Neutrophil (primary cell): ENCODE results near the gene LYPLA2.

Source experiments
- H3K27ac ChIP-seq: fragments of 200-600 bp; sonication (generic); 2 replicates; pipeline ENCODE4 v1.5.1; 2016; ENCODE audit warnings: mild to moderate bottlenecking, moderate library complexity
- H3K27me3 ChIP-seq: fragments of 200-600 bp; sonication (generic); 2 replicates; pipeline ENCODE4 v1.6.0; 2016; ENCODE audit warnings: mild to moderate bottlenecking
- H3K36me3 ChIP-seq: fragments of 200-600 bp; sonication (generic); 2 replicates; pipeline ENCODE4 v1.5.1; 2017
- H3K4me1 ChIP-seq, 2 experiments: fragments of 200-600 bp in 1 of 2; sonication (generic) in 1 of 2; 1 replicate in 1 of 2; 2 replicates in 1 of 2; pipeline versions ENCODE4 v1.5.1 to v1.6.1; 2013 to 2016; ENCODE audit warnings: low read depth in 1 of 2, low read length in 1 of 2, mild to moderate bottlenecking in 1 of 2, moderate library complexity in 1 of 2; ENCODE audit not compliant: control insufficient read depth in 1 of 2, insufficient read depth in 1 of 2
- H3K4me3 ChIP-seq, 2 experiments: fragments of 200-600 bp in 1 of 2; sonication (generic) in 1 of 2; 1 replicate in 1 of 2; 2 replicates in 1 of 2; pipeline ENCODE4 v1.5.1; 2013 to 2016; ENCODE audit warnings: low read depth in 1 of 2, low read length in 1 of 2, mild to moderate bottlenecking in 1 of 2, moderate library complexity in 1 of 2
- H3K9me3 ChIP-seq: fragments of 200-600 bp; sonication (generic); 2 replicates; pipeline ENCODE4 v1.5.1; 2016
- TF ChIP-seq, protein P1 (sequence below): fragments of 200-600 bp; sonication (generic); IDR thresholded peaks from 2 replicates; pipeline ENCODE4 v1.5.1; 2016; ENCODE audit warnings: antibody characterized with exemption

Gene LYPLA2

DNA sequence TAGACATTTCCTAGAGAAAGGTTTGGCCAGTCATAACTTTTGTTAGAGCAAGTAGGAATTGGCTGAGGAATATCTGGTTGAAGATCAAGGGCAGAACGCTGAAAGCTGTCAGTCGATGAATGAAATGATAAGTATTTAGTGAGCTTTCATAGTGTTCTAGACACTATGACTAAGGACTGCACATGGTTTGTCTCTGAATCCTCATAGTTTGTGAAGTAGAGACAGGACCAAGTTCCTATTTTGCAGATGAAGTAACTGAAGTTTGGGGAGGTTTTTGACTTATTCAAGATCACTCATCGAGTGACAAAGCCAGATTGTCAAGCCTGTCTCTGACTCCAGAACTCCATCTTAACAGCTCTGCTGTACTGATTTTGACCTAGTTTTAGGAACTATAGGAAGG lies 42.9 kb upstream of the LYPLA2 start:
- Histone ChIP-seq H3K36me3 (peaks cover 39% of the 10 kb centered on the region), H3K27me3 (no peaks in the 10 kb centered on the region), H3K9me3 (no peaks in the 10 kb centered on the region), H3K4me1 (peaks cover 9 to 16% of the 10 kb centered on the region in 2 experiments), H3K4me3 (no peak overlapping the region), H3K27ac (no peak overlapping the region)
- TF ChIP-seq, protein P1, sequence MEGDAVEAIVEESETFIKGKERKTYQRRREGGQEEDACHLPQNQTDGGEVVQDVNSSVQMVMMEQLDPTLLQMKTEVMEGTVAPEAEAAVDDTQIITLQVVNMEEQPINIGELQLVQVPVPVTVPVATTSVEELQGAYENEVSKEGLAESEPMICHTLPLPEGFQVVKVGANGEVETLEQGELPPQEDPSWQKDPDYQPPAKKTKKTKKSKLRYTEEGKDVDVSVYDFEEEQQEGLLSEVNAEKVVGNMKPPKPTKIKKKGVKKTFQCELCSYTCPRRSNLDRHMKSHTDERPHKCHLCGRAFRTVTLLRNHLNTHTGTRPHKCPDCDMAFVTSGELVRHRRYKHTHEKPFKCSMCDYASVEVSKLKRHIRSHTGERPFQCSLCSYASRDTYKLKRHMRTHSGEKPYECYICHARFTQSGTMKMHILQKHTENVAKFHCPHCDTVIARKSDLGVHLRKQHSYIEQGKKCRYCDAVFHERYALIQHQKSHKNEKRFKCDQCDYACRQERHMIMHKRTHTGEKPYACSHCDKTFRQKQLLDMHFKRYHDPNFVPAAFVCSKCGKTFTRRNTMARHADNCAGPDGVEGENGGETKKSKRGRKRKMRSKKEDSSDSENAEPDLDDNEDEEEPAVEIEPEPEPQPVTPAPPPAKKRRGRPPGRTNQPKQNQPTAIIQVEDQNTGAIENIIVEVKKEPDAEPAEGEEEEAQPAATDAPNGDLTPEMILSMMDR, result no peak

DNA sequence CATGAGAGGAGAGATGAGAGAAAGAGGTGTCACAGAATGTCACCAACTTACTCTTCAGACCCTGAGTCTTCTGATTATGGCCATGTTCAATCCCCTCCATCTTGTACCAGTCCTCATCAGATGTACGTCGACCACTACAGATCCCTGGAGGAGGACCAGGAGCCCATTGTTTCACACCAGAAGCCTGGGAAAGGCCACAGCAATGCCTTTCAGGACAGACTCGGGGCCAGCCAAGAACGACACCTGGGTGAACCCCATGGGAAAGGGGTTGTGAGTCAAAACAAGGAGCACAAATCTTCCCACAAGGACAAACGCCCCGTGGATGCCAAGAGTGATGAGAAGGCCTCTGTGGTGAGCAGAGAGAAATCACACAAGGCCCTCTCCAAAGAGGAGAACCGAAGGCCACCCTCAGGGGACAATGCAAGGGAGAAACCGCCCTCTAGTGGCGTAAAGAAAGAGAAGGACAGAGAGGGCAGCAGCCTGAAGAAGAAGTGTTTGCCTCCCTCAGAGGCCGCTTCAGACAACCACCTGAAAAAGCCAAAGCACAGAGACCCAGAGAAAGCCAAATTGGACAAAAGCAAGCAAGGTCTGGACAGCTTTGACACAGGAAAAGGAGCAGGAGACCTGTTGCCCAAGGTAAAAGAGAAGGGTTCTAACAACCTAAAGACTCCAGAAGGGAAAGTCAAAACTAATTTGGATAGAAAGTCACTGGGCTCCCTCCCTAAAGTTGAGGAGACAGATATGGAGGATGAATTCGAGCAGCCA lies 39.7 kb upstream of the LYPLA2 start:
- H3K36me3 ChIP-seq, result peaks cover 71% of the 10 kb centered on the region
- H3K27me3 ChIP-seq, result no peaks in the 10 kb centered on the region
- no peak overlapping the region for H3K27ac ChIP-seq
- H3K4me1 ChIP-seq, result no peaks in the 10 kb centered on the region
- TF ChIP-seq, protein P1, result no peak
- no peaks in the 10 kb centered on the region for H3K9me3 ChIP-seq
- H3K4me3 ChIP-seq, result no peak overlapping the region

DNA sequence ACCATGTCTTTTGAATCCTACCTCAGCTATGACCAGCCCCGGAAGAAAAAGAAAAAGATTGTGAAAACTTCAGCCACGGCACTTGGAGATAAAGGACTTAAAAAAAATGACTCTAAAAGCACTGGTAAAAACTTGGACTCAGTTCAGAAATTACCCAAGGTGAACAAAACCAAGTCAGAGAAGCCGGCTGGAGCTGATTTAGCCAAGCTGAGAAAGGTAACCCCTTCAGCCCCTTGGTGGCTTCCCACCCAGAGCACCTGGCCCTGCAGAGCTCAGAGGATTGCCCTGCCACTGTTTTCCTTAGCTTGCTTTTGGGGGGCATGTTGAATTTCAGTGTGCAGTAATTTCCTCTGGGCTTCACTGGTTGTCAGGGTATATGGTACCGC lies 39.1 kb upstream of the LYPLA2 start:
- Histone ChIP-seq H3K36me3 (peaks cover 77% of the 10 kb centered on the region), H3K27me3 (no peaks in the 10 kb centered on the region)

DNA sequence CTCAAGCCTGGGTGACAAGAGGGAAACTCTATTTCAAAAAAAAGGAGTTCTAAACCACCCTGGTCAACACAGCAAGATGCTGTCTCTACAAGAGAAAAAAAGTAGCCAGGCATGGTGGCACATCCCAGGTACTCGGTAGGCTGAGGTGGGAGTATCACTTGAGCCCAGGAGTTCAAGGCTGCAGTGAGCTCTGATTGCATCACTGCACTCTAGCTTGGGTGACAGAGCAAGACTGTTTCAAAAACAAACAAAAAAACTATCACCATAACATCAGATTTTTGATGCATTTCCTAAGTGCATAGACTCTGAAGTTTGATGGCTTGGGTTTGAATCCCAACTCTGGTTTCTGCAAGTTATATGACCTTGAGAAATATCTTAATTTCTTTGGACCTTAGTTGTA lies 38.0 kb upstream of the LYPLA2 start:
- Histone ChIP-seq H3K36me3 (peaks cover 82% of the 10 kb centered on the region), H3K4me3 (no peak overlapping the region)
- TF ChIP-seq, protein P1, result no peak

More for the DNA sequence above, 39.1 kb upstream of the LYPLA2 start:
- Histone ChIP-seq H3K4me1 (no peaks in the 10 kb centered on the region), H3K27ac (no peak overlapping the region), H3K4me3 (no peak overlapping the region), H3K9me3 (no peaks in the 10 kb centered on the region)
- TF ChIP-seq, protein P1, result no peak

DNA sequence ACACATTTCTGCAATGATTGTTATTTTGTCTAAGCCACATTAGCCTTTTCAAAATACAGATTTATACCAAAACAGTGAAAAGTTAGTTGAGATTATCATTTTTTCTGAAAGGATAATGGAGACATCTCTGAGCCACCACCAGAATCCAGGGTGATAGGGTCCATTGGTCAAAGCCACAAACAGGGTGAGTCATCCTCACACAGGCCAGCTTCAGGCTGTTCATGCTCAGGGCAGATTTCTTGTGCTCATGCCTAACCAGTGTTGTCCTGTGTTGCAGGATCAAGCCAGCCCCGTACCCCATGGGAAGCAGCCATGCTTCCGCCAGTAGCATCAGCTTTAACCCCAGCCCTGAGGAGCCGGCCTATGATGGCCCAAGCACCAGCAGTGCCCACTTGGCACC lies 34.3 kb upstream of the LYPLA2 start:
- Histone ChIP-seq H3K9me3 (no peaks in the 10 kb centered on the region), H3K36me3 (peaks cover 97% of the 10 kb centered on the region), H3K27me3 (no peaks in the 10 kb centered on the region), H3K4me1 (no peaks in the 10 kb centered on the region), H3K4me3 (no peak overlapping the region), H3K27ac (no peak overlapping the region)
- TF ChIP-seq, protein P1, result no peak

More for the DNA sequence above, 38.0 kb upstream of the LYPLA2 start:
- H3K9me3 ChIP-seq, result no peaks in the 10 kb centered on the region
- no peaks in the 10 kb centered on the region for H3K4me1 ChIP-seq
- H3K27me3 ChIP-seq, result no peaks in the 10 kb centered on the region
- no peak overlapping the region for H3K27ac ChIP-seq
